VCaP (cell line): ENCODE data around the gene GFOD1.

Experiments
- H3K27ac ChIP-seq: fragments of 450-650 bp; 2 replicates; pipeline ENCODE4 v1.5.1; 2017
- TF ChIP-seq, protein P1 (sequence below): fragments of 450-650 bp; conservative IDR thresholded peaks from 2 replicates; pipeline ENCODE4 v1.5.1; 2017; ENCODE audit warnings: mild to moderate bottlenecking, moderate library complexity

GFOD1 gene

DNA sequence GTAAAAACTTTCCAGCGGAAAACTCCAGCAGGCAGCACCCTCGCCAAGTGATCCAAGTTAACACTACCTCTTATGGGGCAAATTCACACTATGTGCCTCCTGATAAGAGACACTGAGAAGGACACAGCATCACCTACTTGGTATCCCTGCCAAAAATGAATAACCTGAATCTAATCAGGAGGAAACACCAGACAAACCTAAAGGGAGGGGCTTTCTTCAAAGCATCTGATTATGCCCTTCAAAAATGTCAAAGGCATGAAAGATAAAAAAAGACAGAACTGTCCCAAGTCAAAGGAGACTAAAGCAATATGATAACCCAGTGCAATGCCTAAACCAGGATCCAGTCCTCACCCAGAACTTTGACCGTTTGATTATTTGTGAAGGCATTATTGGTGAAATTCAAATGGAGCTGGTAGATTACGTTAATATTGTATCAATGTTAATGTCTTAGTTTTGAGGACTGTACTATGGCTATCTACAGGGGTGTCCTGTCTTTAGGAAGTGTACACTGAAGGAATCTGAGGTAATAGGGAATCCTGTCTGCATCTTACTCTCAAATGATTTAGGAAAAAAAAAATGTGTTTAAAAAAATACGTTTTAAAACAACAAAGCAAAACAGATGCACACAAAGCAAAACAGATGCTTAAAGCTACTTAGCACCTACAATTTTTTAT is 167.4 kb downstream of the GFOD1 start:
- TF ChIP-seq, protein P1, sequence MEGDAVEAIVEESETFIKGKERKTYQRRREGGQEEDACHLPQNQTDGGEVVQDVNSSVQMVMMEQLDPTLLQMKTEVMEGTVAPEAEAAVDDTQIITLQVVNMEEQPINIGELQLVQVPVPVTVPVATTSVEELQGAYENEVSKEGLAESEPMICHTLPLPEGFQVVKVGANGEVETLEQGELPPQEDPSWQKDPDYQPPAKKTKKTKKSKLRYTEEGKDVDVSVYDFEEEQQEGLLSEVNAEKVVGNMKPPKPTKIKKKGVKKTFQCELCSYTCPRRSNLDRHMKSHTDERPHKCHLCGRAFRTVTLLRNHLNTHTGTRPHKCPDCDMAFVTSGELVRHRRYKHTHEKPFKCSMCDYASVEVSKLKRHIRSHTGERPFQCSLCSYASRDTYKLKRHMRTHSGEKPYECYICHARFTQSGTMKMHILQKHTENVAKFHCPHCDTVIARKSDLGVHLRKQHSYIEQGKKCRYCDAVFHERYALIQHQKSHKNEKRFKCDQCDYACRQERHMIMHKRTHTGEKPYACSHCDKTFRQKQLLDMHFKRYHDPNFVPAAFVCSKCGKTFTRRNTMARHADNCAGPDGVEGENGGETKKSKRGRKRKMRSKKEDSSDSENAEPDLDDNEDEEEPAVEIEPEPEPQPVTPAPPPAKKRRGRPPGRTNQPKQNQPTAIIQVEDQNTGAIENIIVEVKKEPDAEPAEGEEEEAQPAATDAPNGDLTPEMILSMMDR, result no peak
- no peak overlapping the region for H3K27ac ChIP-seq

DNA sequence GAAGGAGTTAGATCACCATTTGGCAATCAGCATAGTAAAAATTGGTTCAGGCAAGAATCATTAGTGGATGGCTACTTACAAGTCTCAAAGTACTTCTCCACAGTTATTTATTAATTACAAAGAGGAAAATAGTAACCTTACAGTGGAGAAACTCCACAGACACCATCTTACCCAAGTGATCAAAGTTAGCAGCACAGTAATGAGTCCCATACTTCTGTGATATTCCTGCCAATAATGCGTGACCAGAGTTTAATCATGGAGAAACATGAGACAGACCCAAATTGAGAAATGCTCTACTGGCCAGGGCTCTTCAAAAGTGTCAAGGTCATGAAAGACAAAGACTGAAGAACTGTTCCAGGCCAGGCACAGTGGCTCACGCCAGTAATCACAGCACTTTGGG is 168.6 kb downstream of the GFOD1 start:
- TF ChIP-seq, protein P1, result no peak
- no peak overlapping the region for H3K27ac ChIP-seq

DNA sequence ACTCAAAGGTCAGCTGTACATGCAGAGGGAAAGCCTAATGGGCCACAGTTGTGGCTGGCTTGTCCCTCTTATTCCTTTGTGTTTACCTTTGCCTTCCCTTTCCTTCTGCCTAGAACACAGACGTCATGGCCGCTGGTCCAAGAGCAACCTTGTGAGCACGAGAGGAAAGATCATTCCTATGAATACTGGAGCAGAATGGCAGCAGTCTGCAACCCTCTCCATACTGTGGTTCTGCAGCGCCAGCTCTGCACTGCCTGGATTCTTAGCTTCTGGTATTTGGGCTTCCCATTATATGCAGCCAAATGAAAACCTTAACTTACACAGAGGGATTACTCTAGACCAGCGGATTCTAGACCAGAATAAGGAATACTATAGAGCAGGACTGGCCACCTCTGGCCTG is 171.5 kb downstream of the GFOD1 start:
- TF ChIP-seq, protein P1, result no peak

DNA sequence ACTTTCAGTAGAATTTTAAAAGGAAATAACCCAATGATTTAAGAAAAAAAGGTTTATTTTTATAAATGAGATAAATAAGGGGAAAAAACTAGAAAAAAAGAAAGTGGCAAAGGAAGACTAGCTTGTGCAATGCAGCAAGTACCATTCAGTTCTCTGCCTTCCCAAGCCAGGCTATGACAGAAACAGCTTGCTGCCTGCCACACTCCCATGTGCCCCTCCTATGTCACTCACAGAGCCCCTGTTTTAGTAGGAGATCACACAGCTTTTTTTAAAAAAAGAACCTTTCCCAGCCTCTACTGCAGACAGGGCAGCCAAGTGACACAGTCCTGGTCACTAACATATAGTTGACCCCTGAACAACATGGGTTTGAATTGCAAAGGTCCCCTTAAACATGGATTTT is 172.6 kb downstream of the GFOD1 start:
- TF ChIP-seq, protein P1, result no peak
- H3K27ac ChIP-seq, result no peak overlapping the region

More for the DNA sequence above, 171.5 kb downstream of the GFOD1 start:
- H3K27ac ChIP-seq, result no peak overlapping the region

DNA sequence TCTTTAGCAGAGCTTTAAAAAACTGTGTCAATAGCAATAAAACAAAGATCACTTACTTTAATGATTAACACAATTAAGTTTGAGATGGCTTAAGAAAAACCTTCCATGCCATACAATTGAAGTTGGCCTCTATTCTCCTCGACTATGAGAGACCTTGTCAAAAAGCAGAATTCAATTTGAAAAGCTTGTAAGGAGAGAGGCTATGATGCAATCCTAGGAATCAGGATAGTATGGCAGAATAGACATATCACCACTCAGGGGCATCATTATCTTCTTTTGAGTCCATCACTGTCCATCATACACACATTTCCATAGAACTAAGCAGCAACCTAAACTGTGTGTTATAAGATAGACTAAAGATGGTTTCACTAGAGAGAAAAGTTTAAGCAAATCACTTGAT is 176.2 kb downstream of the GFOD1 start:
- TF ChIP-seq, protein P1, result no peak
- no peak overlapping the region for H3K27ac ChIP-seq

DNA sequence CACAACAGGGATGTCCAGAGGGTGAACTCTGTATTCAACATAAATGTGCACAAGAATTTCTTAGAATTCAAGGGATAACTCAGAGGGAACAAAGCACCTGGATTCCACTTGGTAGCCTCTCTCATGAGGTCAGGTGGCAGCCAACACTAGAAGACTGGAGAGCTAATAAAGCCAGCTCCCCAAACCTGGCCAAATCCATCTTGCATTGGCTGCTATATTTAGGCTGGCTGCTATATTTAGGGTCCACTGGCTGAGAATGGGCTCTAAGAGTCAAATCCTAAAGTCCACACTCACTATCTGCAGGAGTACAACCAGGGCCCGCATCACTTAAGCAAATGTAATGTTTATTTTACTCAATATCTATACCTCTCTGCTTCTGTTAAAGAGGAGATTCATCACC is 179.1 kb downstream of the GFOD1 start:
- H3K27ac ChIP-seq, result no peak overlapping the region
- TF ChIP-seq, protein P1, result no peak
